Cardiac fibroblast (primary cell): Measurements from ENCODE around the gene TPSD1.
"Not testable (repeated sequence)": the region's sequence is repeated elsewhere in the genome, so short reads cannot be mapped to it uniquely, and the experiment has no call there.

Experiments
- DNase-seq, 2 donors: peaks; one replicate each; pipeline versions ENCODE4 v3.0.0 to v3.0.0-alpha.2; 2010; ENCODE audit warnings: low read depth in 2 of 2
- H3K4me3 ChIP-seq, 2 donors: replicated peaks in 1 of 2; 1 replicate in 1 of 2; 2 replicates in 1 of 2; pipeline ENCODE4 v1.5.1; 2011; ENCODE audit warnings: low read depth in 2 of 2, low read length in 2 of 2, mild to moderate bottlenecking in 2 of 2, moderate library complexity in 1 of 2
- TF ChIP-seq, protein P1 (sequence below): IDR thresholded peaks from one replicate; pipeline ENCODE4 v1.5.1; 2011; ENCODE audit warnings: low read depth, mild to moderate bottlenecking, low read length, inconsistent platforms

The TPSD1 gene

DNA sequence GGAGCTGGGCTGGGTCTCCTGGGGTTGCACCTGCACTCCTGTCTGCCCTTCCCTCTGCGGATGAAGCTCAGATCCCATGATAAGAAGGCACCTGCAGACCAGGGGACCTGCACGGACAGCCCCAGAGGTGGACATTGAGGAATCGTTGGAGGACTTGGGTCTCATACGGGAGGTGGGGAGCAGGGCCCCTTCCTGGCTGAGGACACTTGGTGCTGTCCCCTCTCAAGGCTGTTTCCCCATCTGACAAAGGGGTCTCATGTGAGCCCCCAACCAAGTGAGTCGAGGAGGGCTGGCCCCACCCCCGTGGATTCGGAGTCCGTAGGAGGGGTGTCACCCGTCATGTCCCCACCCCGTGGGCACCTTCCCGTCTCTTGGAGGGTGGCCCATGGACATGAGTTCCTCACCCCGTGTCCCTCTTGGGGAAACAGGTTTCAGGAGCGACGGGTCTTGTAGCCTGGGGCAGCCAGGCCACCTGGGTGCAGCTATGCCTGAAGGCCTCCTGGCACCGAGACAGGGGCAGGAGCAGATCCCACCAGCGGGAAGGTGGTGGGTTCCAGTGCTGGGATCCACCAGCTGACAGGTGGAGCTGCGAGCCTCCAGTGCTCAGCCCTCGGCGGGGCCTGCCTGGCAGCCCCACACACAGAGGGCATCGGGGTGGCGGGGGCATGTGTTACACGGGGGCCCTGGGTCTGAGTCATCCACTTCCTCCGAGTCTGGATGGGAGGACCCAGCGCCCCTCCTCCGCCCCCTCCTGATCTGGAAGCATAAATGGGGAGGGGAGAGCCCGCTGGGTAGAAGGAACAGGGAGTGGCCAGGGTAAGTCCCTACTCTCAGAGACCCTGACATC is at the start of gene TPSD1:
TSS of gene TPSD1 (plus strand) at position 794 of the 847 bp plus-strand sequence. CDS start 212 bp downstream, outside the sequence.
- not testable (repeated sequence) for H3K4me3 ChIP-seq, DNase-seq

DNA sequence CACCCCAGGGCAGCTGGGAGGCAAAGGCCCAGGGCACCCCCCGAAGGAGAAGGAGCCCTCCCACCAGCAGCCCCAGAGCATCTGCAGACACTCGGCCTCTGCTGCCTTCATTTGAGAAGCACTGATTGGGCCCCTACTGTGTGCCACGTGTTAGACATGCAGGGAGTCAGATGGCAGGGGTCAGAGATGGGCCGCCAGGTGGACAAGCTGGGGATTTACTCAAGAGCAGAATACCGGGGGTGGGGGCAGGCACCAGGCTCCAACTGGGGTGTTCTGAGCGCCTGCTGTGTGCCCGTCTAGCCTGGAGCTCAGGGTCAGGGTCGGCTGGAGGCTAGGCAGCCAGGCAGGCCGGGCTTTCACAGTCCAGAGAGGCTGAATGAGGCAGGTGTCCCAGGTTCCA is 49.5 kb upstream of the TPSD1 start:
- TF ChIP-seq, protein P1, sequence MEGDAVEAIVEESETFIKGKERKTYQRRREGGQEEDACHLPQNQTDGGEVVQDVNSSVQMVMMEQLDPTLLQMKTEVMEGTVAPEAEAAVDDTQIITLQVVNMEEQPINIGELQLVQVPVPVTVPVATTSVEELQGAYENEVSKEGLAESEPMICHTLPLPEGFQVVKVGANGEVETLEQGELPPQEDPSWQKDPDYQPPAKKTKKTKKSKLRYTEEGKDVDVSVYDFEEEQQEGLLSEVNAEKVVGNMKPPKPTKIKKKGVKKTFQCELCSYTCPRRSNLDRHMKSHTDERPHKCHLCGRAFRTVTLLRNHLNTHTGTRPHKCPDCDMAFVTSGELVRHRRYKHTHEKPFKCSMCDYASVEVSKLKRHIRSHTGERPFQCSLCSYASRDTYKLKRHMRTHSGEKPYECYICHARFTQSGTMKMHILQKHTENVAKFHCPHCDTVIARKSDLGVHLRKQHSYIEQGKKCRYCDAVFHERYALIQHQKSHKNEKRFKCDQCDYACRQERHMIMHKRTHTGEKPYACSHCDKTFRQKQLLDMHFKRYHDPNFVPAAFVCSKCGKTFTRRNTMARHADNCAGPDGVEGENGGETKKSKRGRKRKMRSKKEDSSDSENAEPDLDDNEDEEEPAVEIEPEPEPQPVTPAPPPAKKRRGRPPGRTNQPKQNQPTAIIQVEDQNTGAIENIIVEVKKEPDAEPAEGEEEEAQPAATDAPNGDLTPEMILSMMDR = no peak
- no peak for DNase-seq
- H3K4me3 ChIP-seq = no peak overlapping the region

DNA sequence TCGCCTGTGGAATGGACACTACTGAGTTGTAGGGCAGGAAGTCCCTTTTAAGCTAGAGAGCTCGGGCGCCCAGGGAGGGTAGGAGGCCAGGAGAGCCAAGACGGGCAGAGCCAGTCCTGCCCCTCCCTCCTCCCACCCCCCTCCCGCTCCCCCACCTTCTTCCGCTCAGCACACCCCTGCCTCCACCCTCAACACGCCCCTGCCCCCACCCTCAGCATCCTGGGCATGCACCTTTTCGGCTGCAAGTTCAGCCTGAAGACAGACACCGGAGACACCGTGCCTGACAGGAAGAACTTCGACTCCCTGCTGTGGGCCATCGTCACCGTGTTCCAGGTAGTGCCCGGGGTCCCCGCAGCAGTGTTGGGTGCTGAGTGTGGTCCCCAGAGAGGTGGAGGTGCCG is 49.1 kb upstream of the TPSD1 start:
- no peak for DNase-seq
- TF ChIP-seq, protein P1 = no peak
- no peak overlapping the region for H3K4me3 ChIP-seq

DNA sequence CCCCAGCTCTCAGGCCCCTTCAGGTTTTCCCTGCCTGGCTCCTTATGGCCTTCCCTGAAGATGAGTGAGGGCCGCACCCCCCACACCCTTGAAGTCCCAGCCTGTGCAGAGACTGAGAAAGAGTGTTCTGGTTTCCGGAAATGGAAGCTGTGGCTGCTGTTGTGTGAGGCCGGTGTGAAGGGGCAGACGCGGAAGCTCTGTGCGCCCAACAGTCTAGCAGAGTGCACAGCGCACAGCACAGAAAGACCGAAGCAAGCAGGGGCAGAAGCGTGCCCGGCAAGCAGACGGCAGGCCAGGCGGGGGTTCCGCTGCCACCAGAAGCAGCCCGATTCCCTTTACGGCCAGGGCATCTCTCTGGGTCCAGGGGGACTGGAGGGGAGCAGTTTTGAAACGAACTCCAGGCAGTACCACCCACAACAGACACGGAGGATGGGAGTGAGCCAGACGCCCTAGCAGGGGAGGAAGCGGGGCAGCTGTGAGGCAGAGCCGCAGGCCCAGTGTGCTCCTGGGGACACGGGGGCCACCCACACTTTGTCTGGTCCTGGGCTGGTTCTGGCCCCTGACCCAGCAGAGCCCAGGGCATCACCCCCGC is 47.5 kb upstream of the TPSD1 start:
- no peak for DNase-seq
- no peak overlapping the region for H3K4me3 ChIP-seq
- TF ChIP-seq, protein P1 = no peak

DNA sequence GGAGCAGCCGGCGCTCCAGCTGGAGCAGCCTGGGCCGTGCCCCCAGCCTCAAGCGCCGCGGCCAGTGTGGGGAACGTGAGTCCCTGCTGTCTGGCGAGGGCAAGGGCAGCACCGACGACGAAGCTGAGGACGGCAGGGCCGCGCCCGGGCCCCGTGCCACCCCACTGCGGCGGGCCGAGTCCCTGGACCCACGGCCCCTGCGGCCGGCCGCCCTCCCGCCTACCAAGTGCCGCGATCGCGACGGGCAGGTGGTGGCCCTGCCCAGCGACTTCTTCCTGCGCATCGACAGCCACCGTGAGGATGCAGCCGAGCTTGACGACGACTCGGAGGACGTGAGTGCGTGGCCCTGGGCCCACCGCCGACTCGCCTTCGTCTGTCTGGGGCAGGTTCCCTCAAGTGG is 46.8 kb upstream of the TPSD1 start:
- DNase-seq = no peak
- no peak overlapping the region for H3K4me3 ChIP-seq
- TF ChIP-seq, protein P1 = no peak

DNA sequence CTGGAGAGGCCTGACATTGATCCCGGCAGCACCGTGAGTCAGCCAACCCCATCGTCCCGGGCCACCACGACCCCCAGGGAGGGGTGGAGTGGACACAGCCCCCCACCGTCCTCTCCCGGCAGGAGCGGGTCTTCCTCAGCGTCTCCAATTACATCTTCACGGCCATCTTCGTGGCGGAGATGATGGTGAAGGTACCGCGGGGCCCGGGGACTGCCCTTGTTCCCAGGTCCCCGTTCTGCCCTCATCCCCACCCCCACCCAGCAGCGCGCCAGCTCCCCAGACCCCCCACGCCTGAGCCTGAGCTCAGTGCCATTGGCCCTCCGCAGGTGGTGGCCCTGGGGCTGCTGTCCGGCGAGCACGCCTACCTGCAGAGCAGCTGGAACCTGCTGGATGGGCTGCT is 45.4 kb upstream of the TPSD1 start:
- DNase-seq = no peak

More for the DNA sequence above, 45.4 kb upstream of the TPSD1 start:
- TF ChIP-seq, protein P1 = no peak
- H3K4me3 ChIP-seq = no peak overlapping the region
